ENCODE results near the gene PPP1R1A. TPM values are rescaled to one million over a fixed set of nuclear protein-coding genes. Genes with fewer than 3 reads are reported as not detected.

PPP1R1A gene
- total RNA-seq, 1 donor from 2014 or later = not detected

DNA sequence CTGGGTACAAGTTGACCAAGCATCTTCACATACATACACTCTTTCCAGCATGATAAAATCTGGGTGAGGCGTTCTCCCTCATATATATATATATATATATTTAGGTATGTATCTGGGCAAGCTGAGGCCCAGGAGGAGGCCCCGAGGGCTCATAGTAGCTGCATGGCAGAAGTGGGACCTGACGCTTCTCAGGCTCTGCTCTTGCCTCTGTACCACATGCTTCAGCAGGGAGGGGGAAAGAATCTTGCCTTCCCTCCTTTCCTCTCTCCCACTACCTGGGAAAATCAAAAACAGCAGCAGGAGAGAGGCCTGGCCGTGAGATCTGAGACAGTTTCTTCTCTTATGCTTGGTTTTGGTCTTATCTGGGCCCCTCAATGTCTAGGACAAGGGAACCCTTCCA, 9.2 kb downstream of the PPP1R1A start:
- DNase-seq (ENCODE audit: low read depth) (no peak), FAIRE-seq (no peak)
- Histone ChIP-seq H3K27me3 (ENCODE audit: control insufficient read depth, insufficient read depth, low read length) (no peaks in the 10 kb centered on the region), H3K4me3 (ENCODE audit: low read depth, low read length) (no peak overlapping the region), H3K36me3 (ENCODE audit: control insufficient read depth, insufficient read depth, low read length) (no peaks in the 10 kb centered on the region)
- TF ChIP-seq, protein P1, sequence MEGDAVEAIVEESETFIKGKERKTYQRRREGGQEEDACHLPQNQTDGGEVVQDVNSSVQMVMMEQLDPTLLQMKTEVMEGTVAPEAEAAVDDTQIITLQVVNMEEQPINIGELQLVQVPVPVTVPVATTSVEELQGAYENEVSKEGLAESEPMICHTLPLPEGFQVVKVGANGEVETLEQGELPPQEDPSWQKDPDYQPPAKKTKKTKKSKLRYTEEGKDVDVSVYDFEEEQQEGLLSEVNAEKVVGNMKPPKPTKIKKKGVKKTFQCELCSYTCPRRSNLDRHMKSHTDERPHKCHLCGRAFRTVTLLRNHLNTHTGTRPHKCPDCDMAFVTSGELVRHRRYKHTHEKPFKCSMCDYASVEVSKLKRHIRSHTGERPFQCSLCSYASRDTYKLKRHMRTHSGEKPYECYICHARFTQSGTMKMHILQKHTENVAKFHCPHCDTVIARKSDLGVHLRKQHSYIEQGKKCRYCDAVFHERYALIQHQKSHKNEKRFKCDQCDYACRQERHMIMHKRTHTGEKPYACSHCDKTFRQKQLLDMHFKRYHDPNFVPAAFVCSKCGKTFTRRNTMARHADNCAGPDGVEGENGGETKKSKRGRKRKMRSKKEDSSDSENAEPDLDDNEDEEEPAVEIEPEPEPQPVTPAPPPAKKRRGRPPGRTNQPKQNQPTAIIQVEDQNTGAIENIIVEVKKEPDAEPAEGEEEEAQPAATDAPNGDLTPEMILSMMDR (IDR thresholded peaks at IDR 0.05; ENCODE audit: insufficient read depth, low read length, severe bottlenecking) = no peak

DNA sequence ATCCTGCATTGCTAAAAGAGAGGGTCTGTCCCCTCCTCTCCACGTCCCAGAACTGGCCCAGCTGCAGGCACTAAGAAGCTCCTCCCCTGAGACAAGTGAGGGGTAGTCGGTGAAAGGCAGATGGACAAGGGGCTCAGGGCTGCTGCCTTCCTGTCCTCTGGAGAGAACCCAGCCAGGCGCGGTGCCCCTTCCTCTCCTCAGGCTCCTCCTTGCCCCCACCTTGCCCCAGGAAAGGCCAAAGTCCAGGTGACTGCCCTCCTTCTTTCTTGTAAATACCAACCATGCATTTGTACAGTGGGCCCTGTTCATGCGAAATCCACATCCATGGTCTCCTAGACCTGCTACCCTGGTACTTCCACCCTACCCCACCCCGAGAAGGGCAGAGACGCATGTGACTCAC, 9.7 kb downstream of the PPP1R1A start:
- Histone ChIP-seq H3K27me3 (ENCODE audit: control insufficient read depth, insufficient read depth, low read length) (no peaks in the 10 kb centered on the region), H3K36me3 (ENCODE audit: control insufficient read depth, insufficient read depth, low read length) (no peaks in the 10 kb centered on the region), H3K4me3 (ENCODE audit: low read depth, low read length) (no peak overlapping the region)
- TF ChIP-seq, protein P1 (IDR thresholded peaks at IDR 0.05; ENCODE audit: insufficient read depth, low read length, severe bottlenecking) = no peak
- DNase-seq (ENCODE audit: low read depth) = no peak
- FAIRE-seq = no peak

DNA sequence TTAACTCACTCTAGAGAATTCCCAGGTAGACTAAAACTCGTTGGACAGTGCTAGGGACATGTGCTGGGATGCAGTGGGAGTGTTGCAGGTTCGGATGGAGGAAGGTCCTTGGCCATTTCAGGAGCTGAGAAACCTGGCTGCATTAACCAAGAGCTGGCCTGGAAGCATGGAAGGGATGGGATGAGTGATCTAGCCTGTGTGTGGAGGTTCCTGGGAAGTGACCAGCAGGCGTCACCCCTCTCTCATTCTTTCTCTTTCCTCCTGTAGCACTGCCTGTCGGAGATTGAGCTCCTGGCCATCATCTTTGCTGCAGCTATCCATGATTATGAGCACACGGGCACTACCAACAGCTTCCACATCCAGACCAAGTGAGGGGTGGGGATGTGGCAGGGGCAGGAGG, 15.6 kb downstream of the PPP1R1A start:
- Histone ChIP-seq H3K36me3 (ENCODE audit: control insufficient read depth, insufficient read depth, low read length) (no peaks in the 10 kb centered on the region), H3K4me3 (ENCODE audit: low read depth, low read length) (no peak overlapping the region), H3K27me3 (ENCODE audit: control insufficient read depth, insufficient read depth, low read length) (peaks cover 2% of the 10 kb centered on the region)
- no peak for DNase-seq (ENCODE audit: low read depth)
- TF ChIP-seq, protein P1 (IDR thresholded peaks at IDR 0.05; ENCODE audit: insufficient read depth, low read length, severe bottlenecking) = no peak
- FAIRE-seq = no peak

DNA sequence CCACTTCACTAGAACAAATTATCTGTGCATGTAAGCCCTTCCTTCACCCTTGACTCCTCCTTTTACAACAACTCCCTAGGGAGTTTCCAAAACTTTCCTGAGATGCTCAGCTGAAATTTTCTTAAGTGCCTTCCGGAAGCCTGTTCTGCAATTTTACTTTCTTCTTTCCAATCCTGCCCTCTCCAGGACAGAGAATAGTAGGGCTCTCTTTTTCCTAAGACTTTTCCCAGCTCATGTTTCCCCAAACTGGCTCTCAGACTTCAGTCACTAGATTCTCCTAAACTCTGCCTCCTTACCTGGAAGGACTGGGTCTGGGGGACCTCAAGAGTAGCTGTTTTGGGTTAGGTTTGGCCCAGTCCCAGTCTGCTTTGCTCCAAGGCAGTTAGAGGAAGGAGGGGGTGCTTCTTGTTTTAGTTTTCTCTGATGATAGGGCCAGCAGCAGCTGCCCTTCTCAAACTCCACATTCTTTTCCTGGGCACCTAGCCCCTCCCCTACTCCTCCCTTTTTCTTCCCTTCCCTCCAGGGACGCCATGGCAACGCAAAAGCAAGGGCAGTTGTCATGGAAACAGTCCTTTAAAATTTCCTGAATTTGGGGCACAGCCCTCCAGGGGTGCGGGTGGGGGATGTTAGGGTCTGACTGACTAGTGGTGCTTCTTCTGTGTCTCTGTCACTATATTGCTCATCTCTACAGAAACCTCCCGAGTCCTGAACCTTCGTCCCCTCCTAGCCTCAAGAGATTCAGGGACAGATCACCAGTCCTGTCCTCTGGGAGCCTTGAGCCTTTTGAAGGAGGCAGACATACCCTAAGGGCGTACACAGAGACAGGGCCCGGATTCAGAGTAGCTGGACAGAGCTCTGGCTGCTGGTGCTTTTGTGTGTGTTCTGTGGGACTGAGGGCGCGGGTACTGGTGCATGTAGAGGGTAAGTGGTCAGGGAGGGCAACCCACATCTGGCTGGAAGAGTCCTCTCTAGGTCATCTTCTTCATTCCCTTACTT, 17.0 kb downstream of the PPP1R1A start:
- FAIRE-seq (no peak), DNase-seq (ENCODE audit: low read depth) (no peak)
- Histone ChIP-seq H3K36me3 (ENCODE audit: control insufficient read depth, insufficient read depth, low read length) (no peaks in the 10 kb centered on the region), H3K27me3 (ENCODE audit: control insufficient read depth, insufficient read depth, low read length) (peaks cover 2% of the 10 kb centered on the region), H3K4me3 (ENCODE audit: low read depth, low read length) (no peak overlapping the region)
- TF ChIP-seq, protein P1 (IDR thresholded peaks at IDR 0.05; ENCODE audit: insufficient read depth, low read length, severe bottlenecking) = no peak

DNA sequence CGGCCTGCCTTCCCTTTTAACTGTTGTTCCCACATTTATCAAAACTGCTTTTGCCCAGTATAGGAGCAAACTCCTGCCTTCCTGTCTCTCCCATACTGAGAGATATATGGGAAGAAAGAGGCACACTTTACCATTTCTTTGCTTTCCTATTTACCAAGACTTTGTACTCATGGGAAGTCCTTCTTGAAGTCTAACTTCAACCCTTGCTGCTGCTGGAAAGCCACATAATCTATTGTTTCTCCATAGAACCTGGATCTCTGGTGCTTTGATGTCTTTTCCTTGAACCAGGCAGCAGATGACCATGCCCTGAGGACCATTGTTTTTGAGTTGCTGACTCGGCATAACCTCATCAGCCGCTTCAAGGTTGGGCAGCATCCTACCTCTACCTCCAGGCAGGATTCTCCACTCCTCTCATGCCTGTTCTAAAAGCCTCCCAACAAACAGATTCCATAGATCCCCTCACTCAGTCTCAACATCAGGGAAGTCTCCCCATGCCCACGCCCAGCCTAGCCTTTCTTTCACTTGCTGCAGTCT, 18.4 kb downstream of the PPP1R1A start:
- H3K27me3 ChIP-seq (ENCODE audit: control insufficient read depth, insufficient read depth, low read length) = peaks cover 5% of the 10 kb centered on the region
- no peak for FAIRE-seq
- DNase-seq (ENCODE audit: low read depth) = no peak
- TF ChIP-seq, protein P1 (IDR thresholded peaks at IDR 0.05; ENCODE audit: insufficient read depth, low read length, severe bottlenecking) = no peak
- no peak overlapping the region for H3K4me3 ChIP-seq (ENCODE audit: low read depth, low read length)
- no peaks in the 10 kb centered on the region for H3K36me3 ChIP-seq (ENCODE audit: control insufficient read depth, insufficient read depth, low read length)

All from bronchial epithelial cell (primary cell).